Subcutaneous abdominal adipose tissue (tissue), 5 donors: Measurements from ENCODE around the gene EYS.

ENCODE experiments used
- H3K27ac ChIP-seq: one replicate; pipeline ENCODE4 v1.7.0; 2013; ENCODE audit warnings: low read depth, mild to moderate bottlenecking, inconsistent platforms, low read length, moderate library complexity
- H3K27me3 ChIP-seq, 5 donors: one replicate each; pipeline ENCODE4 v1.7.0; 2013; ENCODE audit warnings: low read length in 5 of 5, inconsistent platforms in 1 of 5; ENCODE audit not compliant: control insufficient read depth in 5 of 5, insufficient read depth in 4 of 5
- H3K36me3 ChIP-seq, 5 donors: one replicate each; pipeline ENCODE4 v1.7.0; 2013; ENCODE audit warnings: low read length in 5 of 5; ENCODE audit not compliant: control insufficient read depth in 5 of 5, insufficient read depth in 5 of 5
- H3K4me1 ChIP-seq, 5 donors: one replicate each; pipeline ENCODE4 v1.7.0; 2013; ENCODE audit warnings: low read length in 5 of 5, mild to moderate bottlenecking in 3 of 5, moderate library complexity in 1 of 5; ENCODE audit not compliant: control insufficient read depth in 5 of 5, insufficient read depth in 5 of 5
- H3K4me3 ChIP-seq, 5 donors: one replicate each; pipeline ENCODE4 v1.7.0; 2013; ENCODE audit warnings: low read length in 5 of 5, low read depth in 1 of 5
- H3K9ac ChIP-seq, 5 donors: one replicate each; pipeline ENCODE4 v1.7.0; 2013; ENCODE audit warnings: low read length in 5 of 5, mild to moderate bottlenecking in 4 of 5, moderate library complexity in 3 of 5
- H3K9me3 ChIP-seq, 5 donors: one replicate each; pipeline ENCODE4 v1.7.0; 2013; ENCODE audit warnings: low read length in 5 of 5; ENCODE audit not compliant: control insufficient read depth in 5 of 5
- donor health status: healthy.
- donor health status: healthy.
- donor health status: healthy.
- donor health status: healthy.
- donor health status: healthy.

The EYS gene

GRCh38 chr6:64926051-64926450 is 781.0 kb downstream of the EYS start:
- Histone ChIP-seq H3K9me3 (peaks cover 0 to 3% (median 0%) of the 10 kb centered on the region in 5 donors), H3K4me3 (no peak overlapping the region), H3K9ac (no peak overlapping the region), H3K36me3 (no peaks in the 10 kb centered on the region), H3K27me3 (no peaks in the 10 kb centered on the region), H3K27ac (no peak overlapping the region), H3K4me1 (no peaks in the 10 kb centered on the region)

GRCh38 chr6:64920257-64920656 is 786.8 kb downstream of the EYS start:
- Histone ChIP-seq H3K4me3 (no peak overlapping the region), H3K36me3 (no peaks in the 10 kb centered on the region), H3K4me1 (no peaks in the 10 kb centered on the region), H3K27ac (no peak overlapping the region), H3K9me3 (no peaks in the 10 kb centered on the region), H3K9ac (no peak overlapping the region), H3K27me3 (no peaks in the 10 kb centered on the region)

GRCh38 chr6:64914124-64914523 is 792.9 kb downstream of the EYS start:
- H3K4me3 ChIP-seq, result no peak overlapping the region
- no peaks in the 10 kb centered on the region for H3K4me1 ChIP-seq
- H3K36me3 ChIP-seq, result no peaks in the 10 kb centered on the region
- peaks cover 0 to 2% (median 0%) of the 10 kb centered on the region in 5 donors for H3K9me3 ChIP-seq
- H3K27me3 ChIP-seq, result no peaks in the 10 kb centered on the region
- H3K9ac ChIP-seq, result no peak overlapping the region
- no peak overlapping the region for H3K27ac ChIP-seq

GRCh38 chr6:64912966-64913365 is 794.1 kb downstream of the EYS start:
- H3K9me3 ChIP-seq, result peaks cover 0 to 4% (median 0%) of the 10 kb centered on the region in 5 donors
- no peaks in the 10 kb centered on the region for H3K27me3 ChIP-seq
- H3K36me3 ChIP-seq, result no peaks in the 10 kb centered on the region

GRCh38 chr6:64908104-64908503 is 798.9 kb downstream of the EYS start:
- Histone ChIP-seq H3K9me3 (peaks cover 0 to 4% (median 0%) of the 10 kb centered on the region in 5 donors), H3K27ac (no peak overlapping the region), H3K9ac (no peak overlapping the region), H3K36me3 (no peaks in the 10 kb centered on the region), H3K27me3 (no peaks in the 10 kb centered on the region), H3K4me3 (no peak overlapping the region), H3K4me1 (no peaks in the 10 kb centered on the region)

More at GRCh38 chr6:64912966-64913365, 794.1 kb downstream of the EYS start:
- Histone ChIP-seq H3K4me3 (no peak overlapping the region), H3K9ac (no peak overlapping the region), H3K4me1 (no peaks in the 10 kb centered on the region), H3K27ac (no peak overlapping the region)

GRCh38 chr6:64904616-64905015 is 802.4 kb downstream of the EYS start:
- no peak overlapping the region for H3K9ac ChIP-seq
- no peaks in the 10 kb centered on the region for H3K27me3 ChIP-seq
- H3K9me3 ChIP-seq, result peaks cover 0 to 4% (median 0%) of the 10 kb centered on the region in 5 donors
- H3K27ac ChIP-seq, result no peak overlapping the region
- no peak overlapping the region for H3K4me3 ChIP-seq
- H3K4me1 ChIP-seq, result no peaks in the 10 kb centered on the region
- no peaks in the 10 kb centered on the region for H3K36me3 ChIP-seq

GRCh38 chr6:64902596-64902995 is 804.4 kb downstream of the EYS start:
- Histone ChIP-seq H3K27ac (no peak overlapping the region), H3K4me3 (no peak overlapping the region), H3K27me3 (no peaks in the 10 kb centered on the region), H3K9ac (no peak overlapping the region), H3K9me3 (peaks cover 0 to 2% (median 0%) of the 10 kb centered on the region in 5 donors), H3K4me1 (no peaks in the 10 kb centered on the region), H3K36me3 (no peaks in the 10 kb centered on the region)

GRCh38 chr6:64896939-64897338 is 810.1 kb downstream of the EYS start:
- Histone ChIP-seq H3K9ac (no peak overlapping the region), H3K4me1 (no peaks in the 10 kb centered on the region), H3K36me3 (no peaks in the 10 kb centered on the region), H3K4me3 (no peak overlapping the region), H3K27ac (no peak overlapping the region), H3K9me3 (peaks cover 0 to 2% (median 0%) of the 10 kb centered on the region in 5 donors), H3K27me3 (no peaks in the 10 kb centered on the region)

- Histone ChIP-seq H3K27me3 (no peaks in the 10 kb centered on the region), H3K4me1 (no peaks in the 10 kb centered on the region), H3K9me3 (peaks cover 0 to 2% (median 0%) of the 10 kb centered on the region in 5 donors), H3K36me3 (no peaks in the 10 kb centered on the region), H3K4me3 (no peak overlapping the region), H3K27ac (no peak overlapping the region), H3K9ac (no peak overlapping the region)
Observed at GRCh38 chr6:64895945-64896344, 811.1 kb downstream of the EYS start.

GRCh38 chr6:64890609-64891008 is 816.4 kb downstream of the EYS start:
- H3K9me3 ChIP-seq, result no peaks in the 10 kb centered on the region
- no peaks in the 10 kb centered on the region for H3K36me3 ChIP-seq
- H3K27me3 ChIP-seq, result no peaks in the 10 kb centered on the region
- peaks cover 0 to 6% (median 0%) of the 10 kb centered on the region in 5 donors for H3K4me1 ChIP-seq
- no peak overlapping the region for H3K27ac ChIP-seq
- H3K9ac ChIP-seq, result no peak overlapping the region
- no peak overlapping the region for H3K4me3 ChIP-seq

GRCh38 chr6:64889144-64889543 is 817.9 kb downstream of the EYS start:
- H3K27me3 ChIP-seq, result no peaks in the 10 kb centered on the region

More at GRCh38 chr6:64889144-64889543, 817.9 kb downstream of the EYS start:
- Histone ChIP-seq H3K4me1 (peaks cover 0 to 6% (median 0%) of the 10 kb centered on the region in 5 donors), H3K4me3 (no peak overlapping the region), H3K27ac (no peak overlapping the region), H3K9me3 (no peaks in the 10 kb centered on the region), H3K9ac (no peak overlapping the region), H3K36me3 (no peaks in the 10 kb centered on the region)
